HG03432 (cell line): ENCODE measurements around the gene MRFAP1.

Experiments used
- ATAC-seq: cut with Tn5 transposase; IDR thresholded peaks from one replicate; pipeline ENCODE4 v1.9.1; 2021; ENCODE audit warnings: mild to moderate bottlenecking, moderate library complexity; ENCODE audit not compliant: unreplicated experiment

The MRFAP1 gene

GRCh38 chr4:6640292-6641163, at the start of gene MRFAP1:
MRFAP1 (plus strand) TSS chr4:6640685; CDS start chr4:6640863, 178 bp downstream.
- ATAC-seq: peak; percentile 89

DNA sequence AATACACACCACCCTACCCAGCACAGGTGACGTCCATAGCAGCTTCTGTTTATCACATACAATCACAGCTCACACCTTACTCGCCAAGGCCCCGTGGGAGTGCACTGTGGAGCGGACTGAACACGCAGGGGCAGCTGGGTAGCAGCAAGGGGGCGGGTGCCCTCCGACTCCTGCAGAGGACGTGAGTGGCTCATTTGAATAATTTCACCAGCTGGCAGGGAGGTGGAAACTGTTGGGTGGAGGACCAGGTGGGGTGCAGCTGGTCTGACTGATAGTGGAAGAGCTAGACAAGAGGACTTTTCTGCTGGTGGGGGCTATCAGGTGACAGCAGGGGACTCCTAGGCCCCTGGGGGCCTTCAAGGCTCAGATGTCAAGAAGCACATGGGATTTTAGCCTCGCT, 49.2 kb upstream of the MRFAP1 start:
- peak; percentile 69 for ATAC-seq

GRCh38 chr4:6591781-6592180, 48.7 kb upstream of the MRFAP1 start:
- ATAC-seq: no peak

DNA sequence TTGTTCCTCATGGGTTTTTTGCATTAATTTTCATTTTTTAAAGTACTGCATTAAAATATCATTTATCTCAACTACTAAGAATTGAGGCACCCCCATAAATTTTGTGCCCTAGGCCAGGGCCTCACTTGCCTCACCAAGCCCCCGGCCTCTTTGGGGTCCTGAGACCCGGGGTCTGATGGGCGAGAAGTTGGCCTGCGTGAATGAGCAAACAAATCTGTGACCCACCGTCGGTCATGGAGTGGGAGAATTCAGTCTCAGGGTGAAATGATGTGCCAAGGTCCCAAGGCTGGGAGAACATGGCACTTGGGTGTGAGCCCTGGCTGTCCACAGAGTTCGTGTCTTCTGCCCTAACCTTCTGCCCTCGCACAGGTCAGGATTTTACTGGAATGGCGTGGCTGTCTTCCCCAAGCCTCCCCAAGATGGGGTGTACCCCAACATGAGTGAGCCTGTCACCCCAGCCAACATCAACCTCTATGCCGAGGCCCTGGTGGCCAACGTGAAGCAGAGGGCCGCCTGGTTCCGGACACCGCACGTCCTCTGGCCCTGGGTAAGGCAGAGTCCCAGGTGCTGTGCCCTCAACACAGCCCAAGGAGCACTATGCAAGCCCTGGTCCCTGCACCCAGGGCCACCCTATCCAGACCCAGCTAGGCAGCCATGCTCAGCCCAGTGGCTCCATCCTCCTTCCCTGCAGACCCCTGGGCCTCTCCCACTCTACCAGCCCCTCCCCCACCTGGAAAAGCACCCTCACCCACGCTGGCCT, 47.5 kb upstream of the MRFAP1 start:
- no peak for ATAC-seq

GRCh38 chr4:6594341-6594740, 46.1 kb upstream of the MRFAP1 start:
- no peak for ATAC-seq

DNA sequence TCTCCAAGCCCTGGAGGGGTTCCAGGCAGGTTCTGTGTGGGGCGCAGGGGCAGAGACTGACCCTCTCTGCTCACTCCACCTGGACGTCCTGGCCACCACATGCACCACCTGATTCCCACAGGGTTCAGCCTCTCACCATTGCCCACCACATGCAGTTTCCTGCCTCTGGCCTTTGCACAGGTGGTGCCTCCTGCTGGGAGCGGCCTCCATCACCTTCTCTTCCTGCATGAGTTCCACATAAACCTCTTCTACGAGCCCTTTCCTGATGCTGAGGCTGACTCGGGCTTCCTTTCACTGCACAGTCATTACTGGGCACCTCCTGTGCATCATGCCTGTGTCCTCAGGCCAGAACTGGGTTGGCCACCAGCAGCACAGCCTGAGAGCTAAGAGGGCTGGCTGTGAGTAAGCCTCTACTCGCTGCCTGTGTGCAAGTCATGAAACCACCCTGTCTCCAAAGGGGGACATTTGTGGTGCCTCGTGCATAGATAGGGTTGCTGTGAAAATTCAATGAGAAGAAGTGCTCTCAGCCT, 45.6 kb upstream of the MRFAP1 start:
- no peak for ATAC-seq

- ATAC-seq: no peak
Observed at GRCh38 chr4:6595897-6596537, 44.5 kb upstream of the MRFAP1 start.

DNA sequence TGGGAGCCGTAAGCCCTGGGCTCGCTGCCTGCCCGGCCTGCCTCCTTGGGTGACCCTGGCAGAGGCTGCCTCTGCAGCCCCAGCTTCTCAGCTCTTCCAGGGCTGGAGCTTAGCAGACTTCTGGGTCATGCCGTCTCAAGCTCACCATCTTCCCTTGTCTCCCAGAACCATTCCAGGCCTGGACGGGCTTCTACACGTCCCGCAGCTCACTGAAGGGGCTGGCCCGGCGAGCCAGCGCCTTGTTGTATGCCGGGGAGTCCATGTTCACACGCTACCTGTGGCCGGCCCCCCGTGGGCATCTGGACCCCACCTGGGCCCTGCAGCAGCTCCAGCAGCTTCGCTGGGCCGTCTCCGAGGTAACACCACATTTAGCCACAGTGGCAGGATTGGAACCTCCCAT, 43.5 kb upstream of the MRFAP1 start:
- ATAC-seq: no peak

- ATAC-seq: no peak
Observed at GRCh38 chr4:6598127-6598526, 42.4 kb upstream of the MRFAP1 start.

GRCh38 chr4:6598641-6599040, 41.8 kb upstream of the MRFAP1 start:
- ATAC-seq: no peak

GRCh38 chr4:6601661-6602250, 38.7 kb upstream of the MRFAP1 start:
- ATAC-seq: no peak

GRCh38 chr4:6602289-6602688, 38.2 kb upstream of the MRFAP1 start:
- no peak for ATAC-seq

DNA sequence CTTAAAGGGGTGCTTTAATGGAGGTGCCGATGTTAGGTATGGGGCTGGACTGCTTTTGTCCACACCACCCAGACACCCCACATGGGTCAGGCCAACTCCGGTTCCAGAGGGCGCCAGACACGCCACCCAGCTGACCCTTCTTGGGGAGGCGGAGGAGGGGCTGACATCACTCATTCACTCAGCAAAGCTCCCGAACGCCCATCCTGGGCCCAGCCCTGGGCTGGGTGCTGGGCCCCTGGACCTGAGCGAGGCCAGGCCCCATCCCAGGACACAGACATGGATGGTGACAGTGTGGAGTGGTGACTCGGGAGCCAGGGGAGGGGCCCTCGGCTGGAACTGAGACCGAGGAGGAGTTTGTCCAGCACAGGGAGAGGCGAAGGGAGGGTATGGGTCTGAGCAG, 37.4 kb upstream of the MRFAP1 start:
- ATAC-seq: no peak

- ATAC-seq: no peak
Observed at GRCh38 chr4:6605114-6605513, 35.4 kb upstream of the MRFAP1 start.

GRCh38 chr4:6605605-6606004, 34.9 kb upstream of the MRFAP1 start:
- no peak for ATAC-seq

DNA sequence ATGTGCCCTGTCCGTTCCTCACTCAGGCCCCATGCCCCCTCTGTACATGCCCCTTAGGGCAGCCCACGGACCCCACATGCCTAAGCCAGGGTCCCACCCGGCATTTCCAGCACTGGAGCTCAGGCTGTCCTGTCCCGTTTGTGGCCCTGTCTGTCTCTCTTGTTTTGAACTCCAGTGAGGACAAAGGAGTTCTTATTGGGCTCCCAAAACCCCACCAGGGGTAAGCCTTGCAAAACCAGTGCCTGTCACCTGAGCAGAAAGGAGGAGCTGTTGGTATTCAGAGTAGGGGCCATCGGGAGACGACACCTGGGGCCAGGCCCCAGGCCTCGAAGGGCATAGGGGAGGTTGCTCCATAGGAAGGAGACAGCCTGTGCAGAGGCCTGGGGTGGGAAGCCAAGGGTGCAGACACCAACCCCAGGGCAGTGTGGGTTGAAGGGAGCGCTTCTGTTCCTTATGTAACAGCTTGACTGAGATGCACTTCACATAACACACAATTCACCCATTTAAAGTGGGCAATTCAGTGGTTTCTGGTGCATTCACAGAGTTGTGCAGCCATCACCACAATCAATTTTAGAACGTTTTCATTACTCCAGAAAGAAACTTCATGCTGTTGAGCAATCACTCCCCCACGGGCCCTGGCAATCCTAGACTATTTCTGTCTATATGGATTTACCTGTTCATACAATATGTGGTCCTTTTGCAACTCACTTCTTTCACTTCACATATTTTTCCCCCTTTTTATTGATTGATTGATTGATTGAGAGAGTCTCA, 33.8 kb upstream of the MRFAP1 start:
- no peak for ATAC-seq

DNA sequence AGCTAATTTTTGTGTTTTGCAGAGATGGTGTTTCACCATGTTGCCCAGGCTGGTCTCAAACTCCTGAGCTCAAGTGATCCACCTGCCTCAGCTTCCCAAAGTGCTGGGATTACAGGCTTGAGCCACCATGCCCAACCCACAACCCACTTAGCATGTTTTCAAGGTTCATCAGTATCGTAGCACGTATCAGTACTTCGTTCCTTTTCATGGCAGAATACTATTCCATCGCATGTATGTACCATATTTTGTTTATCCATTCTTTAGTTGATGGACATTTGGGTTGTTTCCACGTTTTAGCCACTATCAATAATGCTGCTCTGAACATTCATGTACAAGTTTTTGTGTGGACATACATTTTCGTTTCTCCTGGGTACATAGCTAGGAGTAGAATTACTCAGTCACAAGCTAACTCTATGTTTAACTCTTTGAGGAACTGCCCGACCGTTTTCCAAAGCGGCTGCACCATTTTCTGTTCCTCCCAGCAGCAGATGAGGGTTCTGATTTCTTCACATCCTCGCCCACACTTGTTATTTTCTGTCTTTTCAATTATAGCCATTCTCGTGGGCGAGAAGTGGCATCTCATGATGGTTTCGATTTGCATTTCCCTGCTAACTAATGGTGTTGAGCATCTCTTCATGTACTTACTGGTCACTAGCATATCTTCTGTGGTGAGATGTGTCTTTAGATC, 33.0 kb upstream of the MRFAP1 start:
- no peak for ATAC-seq

GRCh38 chr4:6608758-6609414, 31.6 kb upstream of the MRFAP1 start:
- no peak for ATAC-seq

- no peak for ATAC-seq
Observed at GRCh38 chr4:6609415-6610079, 30.9 kb upstream of the MRFAP1 start.
